ENCODE measurements around the gene DMBX1.

DNA sequence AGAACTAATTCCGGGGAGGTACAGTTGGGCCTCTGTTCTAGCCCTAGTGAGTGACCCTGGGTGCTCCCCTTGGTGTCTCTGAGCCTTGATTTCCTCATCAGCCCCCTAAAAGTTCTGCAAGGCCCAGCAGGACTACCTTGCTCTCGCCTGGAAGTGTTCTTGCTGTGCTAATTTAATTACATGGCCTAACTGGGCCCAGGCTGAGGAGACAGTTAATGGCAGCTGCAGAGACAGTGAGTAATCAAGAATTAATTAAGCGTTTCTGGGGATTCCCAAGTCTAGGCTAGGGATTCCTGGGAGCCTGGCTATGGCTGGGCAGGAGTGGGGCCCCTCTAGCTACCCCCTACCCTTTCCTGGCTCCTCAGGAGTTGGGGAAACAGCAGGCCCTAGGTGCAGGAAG lies 24.7 kb upstream of the DMBX1 start:
- TF ChIP-seq EZH2phosphoT487 (IDR thresholded peaks at IDR 0.05; ENCODE audit: borderline replicate concordance, low read length) = no peak
- no peak for TF ChIP-seq CTCF (IDR thresholded peaks at IDR 0.05; ENCODE audit: low read depth, low read length, poor library complexity, severe bottlenecking)
